ENCODE data around the gene GJA3.

Gene GJA3

DNA sequence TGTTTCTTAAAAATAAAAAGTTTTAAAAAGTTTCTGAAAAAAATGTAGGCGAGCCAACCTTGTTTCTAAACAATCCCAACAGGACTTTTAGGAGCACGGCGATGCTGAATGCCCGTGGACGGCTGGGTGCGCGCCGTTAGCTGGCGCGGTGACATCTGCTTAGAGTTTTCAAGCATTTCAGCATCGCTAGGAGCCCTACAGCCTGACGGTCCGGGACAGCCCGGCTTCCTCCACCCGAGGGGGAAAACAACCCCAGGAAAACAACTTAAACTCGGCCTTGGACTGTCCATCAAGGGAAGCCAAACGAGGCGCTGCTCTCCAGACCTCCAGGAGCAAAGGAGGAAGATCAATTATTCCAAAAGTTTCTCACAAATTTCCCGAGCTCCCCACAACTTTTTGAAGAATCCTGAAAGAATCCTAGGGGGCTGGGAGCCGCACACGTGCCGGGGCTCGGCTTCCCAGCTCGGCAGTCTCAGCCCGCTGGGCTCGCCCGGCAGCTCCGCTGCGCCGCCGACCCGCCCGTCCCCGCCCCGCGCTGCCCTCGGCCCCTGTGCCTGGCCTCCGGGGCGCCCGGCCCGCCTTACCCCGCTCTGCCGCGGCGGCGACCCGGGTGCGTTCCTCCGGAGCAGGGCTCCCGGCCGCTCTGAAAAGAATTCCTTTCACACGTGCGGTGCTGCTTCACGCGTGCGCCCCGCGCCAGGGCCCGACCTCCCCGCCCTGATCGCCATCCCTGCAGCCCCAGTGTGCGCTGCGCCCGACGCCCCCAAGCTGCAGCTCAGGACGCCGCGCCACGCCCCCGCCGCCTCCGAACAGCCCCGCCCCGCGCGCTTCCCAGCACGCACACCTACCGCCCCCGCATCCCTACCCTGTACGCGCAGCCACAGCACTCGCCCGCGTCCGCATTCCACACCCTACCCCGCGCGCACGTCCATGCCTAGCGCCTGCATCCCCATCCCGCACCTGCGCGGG lies at the start of gene GJA3:
Gene GJA3 (minus strand): TSS at position 747 of the 969 bp plus-strand sequence. CDS start 17,764 bp downstream, outside the sequence.
- Histone ChIP-seq H3K36me3 (ENCODE audit: control insufficient read depth, insufficient read depth, low read length) (no peaks in the 10 kb centered on the region), H3K4me3 (ENCODE audit: low read length) (peak within 1 kb of the TSS; percentile 41), H3K9ac (ENCODE audit: low read length) (no peak within 1 kb of the TSS), H3K4me1 (ENCODE audit: control insufficient read depth, insufficient read depth, low read length) (peaks cover 4% of the 10 kb centered on the region), H3K27me3 (ENCODE audit: control insufficient read depth, insufficient read depth, low read length) (peaks cover 20% of the 10 kb centered on the region), H3K27ac (ENCODE audit: low read depth, low read length) (no peak within 1 kb of the TSS)

DNA sequence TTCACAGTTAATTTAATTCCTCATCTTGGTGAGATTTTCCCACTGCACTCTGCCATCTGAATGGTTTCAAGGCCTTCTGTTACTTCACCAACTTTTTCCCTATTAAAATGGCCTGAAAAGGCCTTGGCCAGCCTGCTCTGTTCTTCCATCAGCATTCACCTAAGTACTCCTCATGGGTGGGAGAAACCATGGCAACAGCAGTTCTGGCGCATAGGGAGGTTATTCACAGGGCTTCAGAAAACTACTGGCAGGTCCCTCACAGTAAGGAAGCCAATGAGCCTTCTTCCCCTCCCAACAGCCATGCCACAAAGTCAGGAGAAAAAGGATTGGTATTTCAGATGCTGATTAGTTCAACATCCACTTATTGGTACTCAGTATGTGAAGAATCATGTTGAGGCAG lies 49.1 kb upstream of the GJA3 start:
- no peaks in the 10 kb centered on the region for H3K27me3 ChIP-seq (ENCODE audit: control insufficient read depth, insufficient read depth, low read length)
- no peak overlapping the region for H3K9ac ChIP-seq (ENCODE audit: low read length)
- H3K4me1 ChIP-seq (ENCODE audit: control insufficient read depth, insufficient read depth, low read length) = no peaks in the 10 kb centered on the region
- H3K4me3 ChIP-seq (ENCODE audit: low read length) = no peak overlapping the region
- no peak overlapping the region for H3K27ac ChIP-seq (ENCODE audit: low read depth, low read length)
- no peaks in the 10 kb centered on the region for H3K36me3 ChIP-seq (ENCODE audit: control insufficient read depth, insufficient read depth, low read length)

DNA sequence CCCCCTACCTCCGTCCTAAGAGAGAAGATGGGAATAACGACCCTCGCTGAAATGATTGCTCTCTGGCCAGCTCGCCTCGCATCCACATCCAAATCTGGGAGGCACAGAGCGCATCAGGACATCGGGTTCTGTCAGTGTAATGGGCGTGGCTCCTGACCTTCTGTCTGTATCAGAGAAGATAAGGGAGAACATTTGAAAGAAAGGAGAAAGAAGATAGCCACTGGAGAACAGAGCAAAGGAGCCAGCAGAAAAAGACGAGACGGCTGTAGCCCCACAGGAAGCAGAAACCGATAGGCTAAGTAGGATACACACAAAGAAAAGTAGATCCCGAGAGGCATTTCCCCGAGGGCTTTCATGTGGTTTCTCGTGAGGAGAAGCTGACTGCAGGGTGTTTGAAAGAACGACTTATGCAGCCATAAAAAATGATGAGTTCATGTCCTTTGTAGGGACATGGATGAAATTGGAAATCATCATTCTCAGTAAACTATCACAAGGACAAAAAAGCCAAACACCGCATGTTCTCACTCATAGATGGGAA lies 45.9 kb upstream of the GJA3 start:
- H3K27ac ChIP-seq (ENCODE audit: low read depth, low read length) = no peak overlapping the region
- no peaks in the 10 kb centered on the region for H3K27me3 ChIP-seq (ENCODE audit: control insufficient read depth, insufficient read depth, low read length)
- H3K9ac ChIP-seq (ENCODE audit: low read length) = no peak overlapping the region
- no peaks in the 10 kb centered on the region for H3K36me3 ChIP-seq (ENCODE audit: control insufficient read depth, insufficient read depth, low read length)
- no peak overlapping the region for H3K4me3 ChIP-seq (ENCODE audit: low read length)
- H3K4me1 ChIP-seq (ENCODE audit: control insufficient read depth, insufficient read depth, low read length) = no peaks in the 10 kb centered on the region

DNA sequence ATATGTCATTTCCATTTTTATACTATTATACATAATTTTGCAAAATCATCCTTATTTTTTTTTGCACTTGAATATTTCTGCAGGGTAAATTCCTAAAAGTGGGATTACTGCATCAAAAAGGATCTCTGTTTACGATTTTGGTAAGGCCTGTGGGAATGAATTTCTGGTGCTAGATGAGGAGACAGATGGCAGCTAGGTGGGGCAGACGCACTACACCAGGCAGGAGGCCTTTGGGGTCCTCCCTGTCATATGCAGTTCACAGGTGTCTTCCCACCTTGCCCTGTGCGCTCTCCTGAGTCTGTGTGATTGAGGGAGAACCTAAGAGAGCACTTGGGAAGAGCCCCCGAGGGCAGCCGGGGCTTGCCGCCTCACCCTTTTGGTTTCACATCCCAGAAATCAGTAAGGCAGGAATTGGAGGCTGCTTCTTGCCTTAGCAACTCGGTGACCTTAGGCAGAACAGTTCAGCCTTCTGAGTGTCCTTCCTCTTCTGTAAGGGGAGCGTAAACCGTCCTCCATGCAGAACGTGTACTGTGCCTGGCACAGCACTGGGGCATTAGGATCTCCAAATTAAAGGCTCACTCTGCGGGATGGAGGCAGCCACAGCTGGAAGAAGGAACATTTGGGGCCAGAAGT lies 45.3 kb upstream of the GJA3 start:
- no peak overlapping the region for H3K9ac ChIP-seq (ENCODE audit: low read length)

DNA sequence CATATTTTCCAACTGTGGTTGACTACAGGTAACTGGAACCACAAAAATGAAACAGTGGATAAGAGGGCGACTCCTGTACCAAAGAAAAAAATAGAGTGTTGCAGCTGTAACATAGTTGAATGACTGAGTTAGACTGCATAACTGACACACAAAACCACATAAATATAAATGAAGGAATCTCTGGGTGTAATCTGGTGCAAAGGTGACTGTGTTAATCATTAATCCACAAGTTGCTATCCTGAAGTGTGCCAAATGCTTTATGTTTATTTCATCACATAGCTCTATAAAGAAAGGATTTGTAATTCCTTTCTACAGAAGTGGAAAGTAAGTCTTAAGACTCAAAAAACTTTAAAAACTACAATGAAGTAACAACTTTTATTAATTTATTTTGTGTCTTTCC lies 37.9 kb upstream of the GJA3 start:
- Histone ChIP-seq H3K9ac (ENCODE audit: low read length) (no peak overlapping the region), H3K27ac (ENCODE audit: low read depth, low read length) (no peak overlapping the region), H3K36me3 (ENCODE audit: control insufficient read depth, insufficient read depth, low read length) (no peaks in the 10 kb centered on the region), H3K27me3 (ENCODE audit: control insufficient read depth, insufficient read depth, low read length) (peaks cover 8% of the 10 kb centered on the region), H3K4me1 (ENCODE audit: control insufficient read depth, insufficient read depth, low read length) (no peaks in the 10 kb centered on the region), H3K4me3 (ENCODE audit: low read length) (no peak overlapping the region)

More for the DNA sequence above, 45.3 kb upstream of the GJA3 start:
- Histone ChIP-seq H3K27me3 (ENCODE audit: control insufficient read depth, insufficient read depth, low read length) (no peaks in the 10 kb centered on the region), H3K4me1 (ENCODE audit: control insufficient read depth, insufficient read depth, low read length) (no peaks in the 10 kb centered on the region), H3K36me3 (ENCODE audit: control insufficient read depth, insufficient read depth, low read length) (no peaks in the 10 kb centered on the region), H3K27ac (ENCODE audit: low read depth, low read length) (no peak overlapping the region), H3K4me3 (ENCODE audit: low read length) (no peak overlapping the region)

DNA sequence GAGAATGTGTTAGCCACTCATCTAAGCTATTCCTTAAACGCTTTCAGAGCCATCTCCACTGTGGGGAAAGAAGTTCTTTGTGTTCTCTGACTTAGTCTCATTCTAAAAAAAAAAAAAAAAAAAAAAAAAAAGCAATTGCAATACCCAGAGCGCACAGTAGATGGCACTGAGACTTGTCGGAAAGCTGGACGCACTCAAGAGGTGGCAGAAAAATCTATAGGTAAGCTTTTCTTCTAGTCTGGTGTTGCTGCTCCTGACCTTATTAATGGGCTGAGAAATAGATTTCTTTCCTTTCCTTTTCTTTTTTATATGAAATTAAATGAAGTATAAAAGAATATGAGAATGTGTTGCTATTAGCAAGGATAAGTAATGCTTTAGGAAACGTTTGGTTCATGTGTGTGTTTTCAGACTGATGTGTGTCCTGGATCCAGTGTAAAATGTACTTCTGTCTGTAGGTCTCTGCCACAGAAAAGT lies 36.5 kb upstream of the GJA3 start:
- no peaks in the 10 kb centered on the region for H3K4me1 ChIP-seq (ENCODE audit: control insufficient read depth, insufficient read depth, low read length)
- H3K27me3 ChIP-seq (ENCODE audit: control insufficient read depth, insufficient read depth, low read length) = peaks cover 14% of the 10 kb centered on the region
- no peak overlapping the region for H3K4me3 ChIP-seq (ENCODE audit: low read length)
- no peaks in the 10 kb centered on the region for H3K36me3 ChIP-seq (ENCODE audit: control insufficient read depth, insufficient read depth, low read length)
- H3K9ac ChIP-seq (ENCODE audit: low read length) = no peak overlapping the region
- H3K27ac ChIP-seq (ENCODE audit: low read depth, low read length) = no peak overlapping the region

DNA sequence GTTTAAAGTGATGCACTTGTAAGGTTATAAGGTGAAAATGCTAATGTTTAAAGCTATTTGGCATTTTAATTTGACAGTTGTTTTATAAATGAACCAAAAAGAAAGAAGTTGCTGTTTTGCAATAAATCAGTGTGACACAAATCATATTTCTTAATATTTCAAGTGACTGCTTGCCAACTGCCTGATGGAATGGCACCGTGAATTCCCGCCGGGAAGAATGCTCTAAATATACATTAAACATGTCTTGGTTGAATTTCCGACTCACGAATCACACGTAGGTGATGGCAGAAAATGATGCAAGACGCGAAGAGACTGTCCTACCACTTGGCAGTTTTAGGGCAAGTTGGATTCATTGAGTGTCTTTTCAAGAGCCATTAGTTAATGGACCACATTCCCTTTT lies 34.9 kb upstream of the GJA3 start:
- Histone ChIP-seq H3K27me3 (ENCODE audit: control insufficient read depth, insufficient read depth, low read length) (peaks cover 14% of the 10 kb centered on the region), H3K4me3 (ENCODE audit: low read length) (no peak overlapping the region), H3K36me3 (ENCODE audit: control insufficient read depth, insufficient read depth, low read length) (no peaks in the 10 kb centered on the region), H3K9ac (ENCODE audit: low read length) (no peak overlapping the region), H3K4me1 (ENCODE audit: control insufficient read depth, insufficient read depth, low read length) (no peaks in the 10 kb centered on the region), H3K27ac (ENCODE audit: low read depth, low read length) (no peak overlapping the region)

DNA sequence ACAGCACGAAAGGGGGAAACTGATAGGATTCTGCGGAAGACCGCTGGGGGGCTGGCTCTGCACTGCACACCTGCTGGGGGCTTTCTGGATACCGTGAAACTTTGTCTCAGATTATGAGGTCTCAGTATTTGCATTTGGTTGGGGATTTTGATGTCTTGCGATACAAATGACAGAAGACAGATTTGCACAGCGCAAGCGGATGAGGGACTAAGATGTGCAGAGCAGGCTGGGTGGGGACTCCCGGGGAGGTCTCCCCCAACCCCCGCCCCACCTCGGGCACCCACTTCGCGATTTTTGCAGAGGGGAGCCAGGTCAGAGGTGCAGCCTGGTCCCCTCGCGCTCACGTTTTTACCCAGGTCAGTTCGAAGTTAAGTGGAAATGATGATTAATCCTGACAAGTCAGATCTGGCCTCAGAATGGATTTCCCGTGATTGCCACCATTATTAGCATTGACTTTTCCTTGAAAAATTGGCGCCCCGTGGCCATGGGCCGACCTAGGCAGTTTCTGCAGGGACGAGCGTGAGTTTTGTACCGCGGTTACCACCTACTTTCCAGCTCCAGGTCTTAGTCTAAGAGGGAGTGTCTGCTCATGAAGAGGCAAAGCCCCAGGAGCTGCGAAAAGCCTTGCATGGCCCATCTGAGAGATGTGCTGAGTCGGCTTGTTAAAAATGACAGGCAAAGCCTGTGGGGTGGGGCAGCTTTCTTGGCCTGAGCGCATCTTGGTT lies 33.2 kb upstream of the GJA3 start:
- Histone ChIP-seq H3K27me3 (ENCODE audit: control insufficient read depth, insufficient read depth, low read length) (peaks cover 14% of the 10 kb centered on the region), H3K4me1 (ENCODE audit: control insufficient read depth, insufficient read depth, low read length) (no peaks in the 10 kb centered on the region), H3K27ac (ENCODE audit: low read depth, low read length) (no peak overlapping the region), H3K36me3 (ENCODE audit: control insufficient read depth, insufficient read depth, low read length) (no peaks in the 10 kb centered on the region), H3K4me3 (ENCODE audit: low read length) (peak overlapping the region; percentile 43), H3K9ac (ENCODE audit: low read length) (no peak overlapping the region)

DNA sequence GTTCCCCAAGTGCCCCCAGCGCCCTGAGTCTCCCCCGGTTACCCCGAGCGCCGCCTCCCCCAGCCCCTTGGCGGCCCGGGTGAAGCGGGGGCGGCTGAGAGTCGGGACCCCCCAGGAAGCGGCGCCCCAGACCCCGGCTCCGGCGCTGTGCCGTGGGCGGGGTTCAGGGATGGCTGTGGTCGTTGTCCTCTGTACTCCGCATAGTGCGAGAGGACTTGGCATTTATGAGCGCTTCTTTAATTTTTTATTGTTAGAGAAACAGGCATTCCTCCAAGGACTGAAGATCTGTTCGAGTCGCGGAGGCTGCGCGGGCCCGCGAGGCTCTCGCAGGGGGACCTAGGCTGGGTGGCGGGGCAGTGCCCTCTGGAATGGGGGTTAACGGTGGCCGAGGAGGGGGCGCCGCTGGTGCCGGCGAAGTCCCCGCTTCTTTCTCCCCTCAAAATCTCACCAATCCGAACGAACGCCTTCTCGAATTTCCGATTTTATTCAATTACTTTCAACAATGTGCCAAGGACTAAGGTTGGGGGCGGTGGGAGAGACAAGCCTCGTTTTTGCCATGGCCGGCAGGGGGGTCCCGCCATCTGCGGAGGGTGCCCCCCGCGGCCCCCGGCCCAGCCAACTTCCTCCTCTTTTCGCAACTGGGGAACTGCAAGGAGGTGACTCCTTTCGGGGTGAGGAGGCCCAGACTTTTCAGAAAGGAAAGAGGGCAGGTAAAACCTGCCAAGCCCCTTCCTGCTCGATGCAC lies 32.5 kb upstream of the GJA3 start:
- no peaks in the 10 kb centered on the region for H3K4me1 ChIP-seq (ENCODE audit: control insufficient read depth, insufficient read depth, low read length)
- H3K27me3 ChIP-seq (ENCODE audit: control insufficient read depth, insufficient read depth, low read length) = peaks cover 14% of the 10 kb centered on the region
- H3K9ac ChIP-seq (ENCODE audit: low read length) = no peak overlapping the region

DNA sequence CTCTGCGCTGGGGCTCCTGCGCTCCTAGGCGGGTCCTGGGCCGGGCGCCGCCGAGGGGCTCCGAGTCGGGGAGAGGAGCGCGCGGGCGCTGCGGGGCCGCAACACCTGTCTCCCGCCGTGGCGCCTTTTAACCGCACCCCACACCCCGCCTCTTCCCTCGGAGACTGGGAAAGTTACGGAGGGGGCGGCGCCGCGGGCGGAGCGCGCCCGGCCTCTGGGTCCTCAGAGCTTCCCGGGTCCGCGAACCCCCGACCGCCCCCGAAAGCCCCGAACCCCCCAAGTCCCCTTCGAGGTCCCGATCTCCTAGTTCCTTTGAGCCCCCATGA lies 31.9 kb upstream of the GJA3 start, which contains the start of gene GJB2:
Gene GJB2 (minus strand): TSS at position 103 of the 326 bp plus-strand sequence. CDS start 3,357 bp downstream, outside the sequence.
- Histone ChIP-seq H3K27me3 (ENCODE audit: control insufficient read depth, insufficient read depth, low read length) (peaks cover 14% of the 10 kb centered on the region), H3K36me3 (ENCODE audit: control insufficient read depth, insufficient read depth, low read length) (no peaks in the 10 kb centered on the region)

More for the DNA sequence above, 32.5 kb upstream of the GJA3 start:
- Histone ChIP-seq H3K36me3 (ENCODE audit: control insufficient read depth, insufficient read depth, low read length) (no peaks in the 10 kb centered on the region), H3K27ac (ENCODE audit: low read depth, low read length) (no peak overlapping the region), H3K4me3 (ENCODE audit: low read length) (peak overlapping the region; percentile 43)

DNA sequence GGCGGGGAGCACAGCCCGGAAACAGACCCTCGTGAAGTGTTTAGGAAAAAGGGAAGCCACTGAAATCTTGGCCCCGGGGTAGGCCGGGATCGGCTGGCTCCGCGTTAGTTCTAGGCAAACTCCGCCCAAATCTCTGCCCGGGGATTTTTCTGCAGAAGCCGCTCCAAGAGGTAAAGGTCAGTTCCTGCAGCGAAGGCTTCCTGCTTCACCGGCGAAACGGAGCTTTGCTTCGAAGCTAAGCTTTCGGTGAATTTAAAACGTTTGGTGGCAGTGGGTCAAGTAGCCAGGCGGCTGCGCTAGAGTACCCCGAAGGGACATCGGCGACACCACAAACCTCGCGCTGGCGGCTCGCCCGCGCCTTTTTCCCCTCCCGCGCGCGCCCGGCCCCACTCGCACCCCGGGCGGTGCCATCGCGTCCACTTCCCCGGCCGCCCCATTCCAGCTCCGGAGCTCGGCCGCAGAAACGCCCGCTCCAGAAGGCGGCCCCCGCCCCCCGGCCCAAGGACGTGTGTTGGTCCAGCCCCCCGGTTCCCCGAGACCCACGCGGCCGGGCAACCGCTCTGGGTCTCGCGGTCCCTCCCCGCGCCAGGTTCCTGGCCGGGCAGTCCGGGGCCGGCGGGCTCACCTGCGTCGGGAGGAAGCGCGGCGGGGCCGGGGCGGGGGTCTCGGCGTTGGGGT lies 31.4 kb upstream of the GJA3 start:
- Histone ChIP-seq H3K9ac (ENCODE audit: low read length) (no peak overlapping the region), H3K4me3 (ENCODE audit: low read length) (peak overlapping the region; percentile 16), H3K27ac (ENCODE audit: low read depth, low read length) (no peak overlapping the region), H3K4me1 (ENCODE audit: control insufficient read depth, insufficient read depth, low read length) (no peaks in the 10 kb centered on the region), H3K27me3 (ENCODE audit: control insufficient read depth, insufficient read depth, low read length) (peaks cover 14% of the 10 kb centered on the region), H3K36me3 (ENCODE audit: control insufficient read depth, insufficient read depth, low read length) (no peaks in the 10 kb centered on the region)

More for the DNA sequence above, 31.9 kb upstream of the GJA3 start, which contains the start of gene GJB2:
- H3K9ac ChIP-seq (ENCODE audit: low read length) = no peak within 1 kb of the TSS
- no peaks in the 10 kb centered on the region for H3K4me1 ChIP-seq (ENCODE audit: control insufficient read depth, insufficient read depth, low read length)
- peak within 1 kb of the TSS; percentile 43 for H3K4me3 ChIP-seq (ENCODE audit: low read length)
- H3K27ac ChIP-seq (ENCODE audit: low read depth, low read length) = no peak within 1 kb of the TSS

Data from rectal smooth muscle tissue (tissue), 1 donor.